Mesodermal cell (in vitro differentiated cells): ENCODE measurements around the gene TTC13.

Experiments
- H3K27ac ChIP-seq: 2 replicates; pipeline ENCODE4 v1.7.0; 2013; ENCODE audit warnings: mild to moderate bottlenecking, low read depth, low read length, moderate library complexity; ENCODE audit not compliant: severe bottlenecking
- H3K36me3 ChIP-seq: 2 replicates; pipeline ENCODE4 v1.7.1; 2013; ENCODE audit warnings: mild to moderate bottlenecking, low read length, moderate library complexity; ENCODE audit not compliant: control insufficient read depth, insufficient read depth
- H3K4me1 ChIP-seq: one replicate; pipeline ENCODE4 v1.7.1; 2013; ENCODE audit warnings: mild to moderate bottlenecking, low read length; ENCODE audit not compliant: insufficient read depth, control insufficient read depth, poor library complexity, severe bottlenecking
- H3K4me3 ChIP-seq: 2 replicates; pipeline ENCODE4 v1.7.0; 2013; ENCODE audit warnings: low read length, control low read depth, mild to moderate bottlenecking; ENCODE audit not compliant: insufficient read depth, poor library complexity, severe bottlenecking; ENCODE audit errors: extremely low read depth
- H3K9me3 ChIP-seq: 2 replicates; pipeline ENCODE4 v1.7.1; 2013; ENCODE audit warnings: mild to moderate bottlenecking, low read length, moderate library complexity; ENCODE audit not compliant: control insufficient read depth
- WGBS, 2 experiments: methylation state at CpG; one replicate each; pipeline ENCODE4 v1.1.5; 2013; ENCODE audit warnings: missing lambda C conversion rate in 2 of 2; ENCODE audit not compliant: insufficient coverage in 2 of 2; 5-methylcytosine and 5-hydroxymethylcytosine counted together

TTC13 gene

DNA sequence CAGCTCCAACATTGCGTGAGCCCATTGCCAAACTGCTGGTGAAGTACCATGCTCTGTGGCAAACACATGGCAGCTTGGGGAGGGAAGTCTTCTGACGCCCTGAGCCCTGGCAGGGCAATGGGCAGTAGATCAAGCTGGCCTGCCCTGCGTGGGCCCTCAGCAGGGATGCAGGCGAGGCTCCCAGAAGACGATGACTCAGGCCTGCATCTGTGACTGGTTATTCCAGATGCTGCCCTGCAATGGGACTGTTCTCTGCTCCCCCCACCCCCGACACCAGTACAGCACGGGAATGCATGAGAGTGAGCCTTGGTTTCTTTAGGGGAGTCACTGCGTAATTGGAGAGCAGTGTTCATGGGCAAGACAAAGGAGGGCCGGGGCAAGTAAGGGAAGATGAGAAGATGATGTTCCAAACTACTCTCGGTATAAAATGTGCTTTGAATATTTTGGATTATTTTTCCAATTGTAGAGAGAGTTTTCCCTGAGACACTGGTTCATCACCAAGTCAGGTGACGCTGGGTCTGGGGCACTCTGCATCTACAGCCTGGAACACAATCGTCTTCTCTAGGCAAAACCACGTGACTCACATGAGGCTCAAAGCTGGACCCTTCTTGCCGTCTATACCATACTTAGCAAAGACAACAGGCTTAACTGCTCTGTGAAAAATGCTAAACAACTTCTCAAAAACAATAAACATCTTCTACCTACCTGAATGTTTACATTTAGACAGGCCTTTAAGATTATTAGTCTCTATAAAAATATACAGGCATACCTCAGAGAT lies 101.3 kb downstream of the TTC13 start:
- H3K4me3 ChIP-seq: no peak overlapping the region
- WGBS, 2 experiments: 83 to 92% methylated on average over 12 to 14 of the region's 14 CpGs
- peaks cover 11% of the 10 kb centered on the region for H3K4me1 ChIP-seq
- H3K9me3 ChIP-seq: no peaks in the 10 kb centered on the region
- H3K36me3 ChIP-seq: no peaks in the 10 kb centered on the region
- peak overlapping the region; percentile 16 for H3K27ac ChIP-seq

DNA sequence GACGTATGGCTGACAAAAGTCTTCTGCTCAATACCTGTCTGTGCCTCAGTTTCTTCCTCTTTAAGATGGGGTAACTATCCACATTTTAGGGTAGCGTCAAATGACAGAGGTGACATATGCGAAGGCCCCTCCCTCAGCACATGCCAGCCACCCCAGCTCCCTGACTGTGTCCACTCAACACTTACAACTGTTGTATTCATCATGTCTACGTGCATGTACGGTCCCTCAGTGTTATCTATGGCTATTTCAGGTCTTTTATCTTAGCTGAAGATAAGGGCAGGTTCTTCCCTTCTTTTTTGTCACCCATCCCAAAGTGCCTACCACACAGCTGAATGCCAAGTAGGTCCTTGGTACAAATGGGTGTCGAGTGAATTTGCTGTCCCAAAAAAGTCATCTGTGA lies 102.0 kb downstream of the TTC13 start:
- 70 to 93% methylated on average over 5 to 6 of the region's 6 CpGs for WGBS, 2 experiments
- Histone ChIP-seq H3K36me3 (no peaks in the 10 kb centered on the region), H3K4me1 (peaks cover 11% of the 10 kb centered on the region), H3K4me3 (no peak overlapping the region), H3K9me3 (no peaks in the 10 kb centered on the region), H3K27ac (peak overlapping the region; percentile 16)

DNA sequence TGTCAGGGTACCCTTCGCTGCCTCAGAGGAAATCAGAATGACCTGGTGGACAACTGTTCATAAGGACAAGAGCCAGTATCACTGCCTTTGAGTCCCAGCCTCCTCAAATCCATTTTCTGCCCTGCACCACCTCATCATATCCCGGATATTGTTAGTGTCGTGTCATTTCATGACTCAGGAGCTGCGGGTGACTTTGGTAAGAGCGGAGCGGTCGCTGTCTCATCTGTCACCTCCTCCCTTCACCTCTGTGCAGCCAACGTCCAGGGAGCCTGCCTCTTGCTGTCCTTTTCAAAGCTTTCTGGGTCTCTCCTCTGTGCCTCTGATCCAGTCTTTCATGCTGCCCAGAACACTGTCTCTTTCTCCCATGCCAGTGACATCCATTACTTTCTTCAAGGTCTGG lies 103.3 kb downstream of the TTC13 start:
- H3K9me3 ChIP-seq: no peaks in the 10 kb centered on the region
- peaks cover 11% of the 10 kb centered on the region for H3K4me1 ChIP-seq
- H3K4me3 ChIP-seq: no peak overlapping the region
- WGBS, 2 experiments: 93 to 97% methylated on average over 8 of the region's 8 CpGs
- H3K36me3 ChIP-seq: no peaks in the 10 kb centered on the region
- no peak overlapping the region for H3K27ac ChIP-seq

DNA sequence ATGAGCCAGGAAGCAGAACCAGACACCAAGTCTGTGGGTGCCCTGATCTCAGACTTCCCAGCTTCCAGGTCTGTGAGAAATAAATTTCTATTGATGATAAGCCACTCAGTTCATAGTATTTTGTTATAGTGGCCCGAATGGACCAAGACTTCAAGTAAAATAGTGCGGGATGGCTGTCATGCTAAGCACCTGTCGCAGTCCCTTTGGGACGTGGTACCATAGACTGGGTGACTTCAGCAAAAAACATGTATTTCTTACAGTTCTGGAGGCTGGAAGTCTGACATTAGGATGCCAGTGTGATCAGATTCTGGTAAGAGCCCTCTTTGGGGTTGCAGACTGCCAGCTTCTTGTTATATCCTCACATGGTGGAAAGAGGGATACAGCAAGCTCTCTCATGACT lies 107.7 kb downstream of the TTC13 start:
- WGBS, 2 experiments: 95 to 97% methylated on average over 4 of the region's 4 CpGs
- no peak overlapping the region for H3K4me3 ChIP-seq
- H3K36me3 ChIP-seq: peaks cover 1% of the 10 kb centered on the region
- no peaks in the 10 kb centered on the region for H3K9me3 ChIP-seq
- H3K27ac ChIP-seq: no peak overlapping the region
- peaks cover 9% of the 10 kb centered on the region for H3K4me1 ChIP-seq

DNA sequence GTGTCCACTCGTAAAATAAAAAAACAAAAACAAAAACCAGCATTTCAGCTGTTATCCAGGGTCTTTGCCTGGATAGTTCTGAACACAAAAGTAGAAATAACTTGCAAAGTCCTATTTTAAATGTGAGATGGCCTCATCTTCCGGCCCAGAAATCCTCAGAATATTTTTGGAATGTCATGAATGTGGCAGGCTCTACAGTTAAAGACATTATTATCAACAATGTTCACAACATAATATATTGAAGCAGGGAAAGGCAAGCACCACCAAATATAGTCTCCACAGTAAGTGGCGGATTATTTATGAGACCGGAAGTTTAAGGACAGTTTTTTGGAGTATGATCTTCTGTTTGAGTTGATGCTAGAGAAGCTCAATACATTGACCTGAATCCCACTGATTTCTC lies 109.2 kb downstream of the TTC13 start:
- Histone ChIP-seq H3K36me3 (peaks cover 13% of the 10 kb centered on the region), H3K4me3 (peak overlapping the region; percentile 92), H3K4me1 (peaks cover 21% of the 10 kb centered on the region), H3K27ac (peak overlapping the region; percentile 97), H3K9me3 (no peaks in the 10 kb centered on the region)
- no CpG with 5 or more reads among the region's 4 CpGs for WGBS, 2 experiments

DNA sequence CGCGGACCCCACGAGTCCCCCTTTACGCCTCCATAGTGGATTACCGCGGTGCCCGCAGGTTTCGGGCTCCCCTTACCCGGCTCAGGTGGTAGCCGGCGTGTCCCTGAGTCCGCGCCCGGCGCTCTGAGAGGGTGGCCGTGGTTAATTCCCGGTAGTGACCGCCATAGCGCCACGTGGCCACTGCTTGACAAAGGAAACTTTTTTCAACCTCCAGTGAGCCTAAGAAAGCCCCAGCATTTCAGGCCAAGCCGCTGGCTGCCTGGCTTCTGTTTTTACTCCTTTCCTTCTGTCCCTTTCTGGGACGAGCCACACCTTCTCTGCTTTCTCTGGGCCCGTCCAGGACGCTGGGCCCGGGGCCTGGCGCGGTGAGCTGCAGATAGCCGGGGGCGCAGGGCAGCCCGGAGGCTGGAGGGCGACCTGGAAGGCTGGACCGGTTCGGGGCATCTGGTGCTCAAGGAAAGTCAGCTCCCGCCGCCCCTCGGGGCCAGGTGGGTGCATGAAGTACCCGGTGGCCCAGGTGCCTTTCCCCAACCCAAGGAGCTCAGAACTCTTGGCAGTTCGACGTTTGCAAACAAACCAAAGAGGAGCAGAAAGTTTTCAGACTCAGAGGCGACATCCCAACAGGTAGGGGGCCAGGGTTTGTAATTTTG lies 109.8 kb downstream of the TTC13 start:
- Histone ChIP-seq H3K27ac (peak overlapping the region; percentile 97), H3K9me3 (no peaks in the 10 kb centered on the region), H3K36me3 (peaks cover 17% of the 10 kb centered on the region), H3K4me1 (peaks cover 26% of the 10 kb centered on the region), H3K4me3 (peak overlapping the region; percentile 92)
- 3 to 4% methylated on average over 33 to 35 of the region's 40 CpGs for WGBS, 2 experiments

DNA sequence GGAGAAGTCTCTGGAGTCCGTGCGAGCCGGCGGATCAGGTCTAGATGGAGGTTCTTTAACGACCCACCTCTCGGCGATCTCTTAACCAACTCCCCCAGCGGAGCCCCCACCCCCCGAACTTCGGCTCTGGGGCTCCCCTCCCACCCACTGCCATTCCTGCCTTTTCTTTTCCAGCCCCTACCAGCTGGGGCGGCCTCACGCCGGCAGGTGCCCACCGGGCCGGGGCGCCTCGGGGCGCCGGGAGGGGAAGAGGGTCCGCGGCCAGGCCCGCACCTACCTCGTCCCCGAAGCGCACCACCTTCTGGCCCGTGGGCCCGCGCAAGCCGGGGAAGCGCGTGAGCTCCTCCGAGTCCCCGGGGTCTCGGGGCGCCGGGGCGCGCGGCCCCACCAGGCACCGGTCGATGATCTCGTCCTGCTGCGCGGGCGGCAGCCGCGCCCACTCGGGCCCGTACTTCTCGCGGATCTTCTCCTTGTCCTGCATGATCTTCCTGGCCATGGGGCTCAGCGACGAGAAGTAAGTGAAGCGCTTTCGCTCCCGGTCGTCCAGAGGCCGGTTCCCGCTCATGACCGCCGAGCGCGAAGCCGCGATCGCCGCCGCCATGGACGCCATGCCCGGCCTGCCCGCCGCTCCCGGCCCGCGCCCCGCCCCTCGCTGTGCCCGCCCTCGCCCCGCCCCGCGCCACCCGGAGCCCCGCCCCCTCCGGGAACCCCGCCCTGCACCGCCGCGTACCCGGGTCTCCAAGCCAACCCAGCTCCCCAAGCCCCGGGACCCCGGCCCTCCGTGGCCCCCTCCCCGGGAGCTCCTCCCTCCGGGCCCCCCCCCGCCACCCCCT lies 110.5 kb downstream of the TTC13 start, which contains the start of gene C1orf198:
C1orf198 (minus strand) TSS at position 619 of the 833 bp plus-strand sequence; CDS start at position 610, 9 bp downstream.
- Histone ChIP-seq H3K4me3 (peak within 1 kb of the TSS; percentile 92), H3K4me1 (peaks cover 34% of the 10 kb centered on the region), H3K36me3 (peaks cover 17% of the 10 kb centered on the region), H3K27ac (peak within 1 kb of the TSS; percentile 97), H3K9me3 (no peaks in the 10 kb centered on the region)
- 1% methylated on average over 46 to 61 of the region's 96 CpGs for WGBS, 2 experiments

DNA sequence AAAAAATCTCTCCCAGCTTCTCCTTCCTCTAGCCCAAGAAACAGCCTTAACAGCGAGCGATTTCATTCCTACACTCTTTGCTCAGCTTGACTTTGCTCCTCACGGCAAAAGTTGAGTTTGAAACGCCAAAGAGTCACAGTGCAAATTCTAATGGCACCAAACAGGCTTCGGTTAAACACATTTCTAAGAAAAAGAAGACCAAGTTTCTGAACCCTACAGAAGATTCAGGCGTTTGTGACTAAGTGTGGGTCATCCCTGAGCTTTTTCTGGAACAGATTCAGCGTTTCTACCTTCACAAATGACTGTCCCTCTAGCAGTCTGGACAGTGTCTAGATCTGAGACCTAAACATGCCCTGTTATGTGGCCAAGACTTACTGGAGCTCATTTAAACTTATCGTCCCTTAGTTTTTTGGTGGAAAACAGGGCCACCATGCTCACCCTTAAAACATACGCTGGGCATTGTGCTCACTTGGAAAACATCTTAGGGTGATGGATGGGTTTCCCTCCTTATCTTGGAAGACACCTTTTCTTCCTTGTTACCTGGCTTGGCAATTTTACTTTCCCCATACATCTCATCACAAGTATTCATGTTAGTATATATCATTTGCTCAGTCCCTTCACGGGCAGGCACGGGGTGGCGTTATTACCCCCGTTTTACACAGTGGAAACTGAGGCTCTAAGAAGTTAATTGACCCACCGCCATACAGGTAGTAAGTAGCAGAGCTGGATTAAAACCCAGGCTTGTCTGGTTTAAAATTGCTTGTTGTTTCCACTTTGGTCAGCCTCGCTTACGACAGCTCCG lies 111.4 kb downstream of the TTC13 start:
- H3K4me3 ChIP-seq: peak overlapping the region; percentile 92
- H3K9me3 ChIP-seq: no peaks in the 10 kb centered on the region
- H3K36me3 ChIP-seq: peaks cover 22% of the 10 kb centered on the region
- 32 to 34% methylated on average over 15 to 17 of the region's 17 CpGs for WGBS, 2 experiments
- H3K4me1 ChIP-seq: peaks cover 34% of the 10 kb centered on the region
- no peak overlapping the region for H3K27ac ChIP-seq

DNA sequence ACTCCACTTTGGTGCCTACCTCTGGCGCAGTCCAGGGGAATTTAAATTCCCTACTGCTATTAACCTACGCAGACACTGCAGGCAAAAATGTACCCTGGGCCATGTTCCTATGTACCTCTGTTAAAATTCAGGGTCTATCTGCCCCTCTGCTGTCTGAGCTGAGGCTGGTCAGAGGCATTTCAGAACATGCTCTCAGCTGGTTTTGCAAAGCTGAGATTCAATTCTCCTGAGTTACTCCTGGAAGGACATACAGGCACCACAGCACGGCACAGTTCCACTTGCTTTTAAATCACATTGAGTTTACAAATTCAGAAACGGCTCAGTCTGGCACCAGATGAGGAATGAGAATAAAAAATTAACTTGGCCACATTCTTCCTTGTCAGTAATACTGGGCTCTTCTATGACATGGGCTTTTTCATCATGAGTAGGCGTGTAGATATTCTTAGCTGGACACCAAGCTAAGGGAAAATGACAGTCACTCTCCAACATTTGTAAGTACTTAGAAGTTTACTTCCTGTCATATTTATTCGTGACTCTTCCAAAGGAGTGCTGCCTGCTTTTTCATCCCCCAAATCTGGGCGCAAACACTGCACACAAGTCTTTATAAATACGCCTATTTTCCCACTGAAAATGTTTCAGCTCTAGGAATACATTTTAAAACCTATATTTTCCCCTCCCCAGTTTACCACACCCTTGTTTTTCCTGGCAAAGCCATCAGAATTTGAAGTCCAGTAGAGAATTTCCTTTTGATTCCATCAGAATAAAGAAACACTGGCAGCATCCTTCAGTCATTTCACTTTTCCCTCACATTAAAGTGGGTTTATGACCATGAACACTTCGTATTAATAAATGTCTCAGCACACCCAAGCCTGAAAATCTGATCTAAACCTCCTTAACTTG lies 112.2 kb downstream of the TTC13 start:
- Histone ChIP-seq H3K4me3 (peak overlapping the region; percentile 92), H3K27ac (no peak overlapping the region), H3K36me3 (peaks cover 31% of the 10 kb centered on the region), H3K4me1 (peaks cover 34% of the 10 kb centered on the region), H3K9me3 (no peaks in the 10 kb centered on the region)
- WGBS, 2 experiments: 86% methylated on average over 8 to 9 of the region's 9 CpGs
